Ecto neural progenitor cell (in vitro differentiated cells): Measurements from ENCODE around the gene CRKL.
A peak's percentile ranks its signal among the peaks of the same experiment; 100 is the strongest.

ENCODE experiments used
- DNase-seq: peaks from one replicate; pipeline ENCODE4 v3.0.0-alpha.2; 2018; ENCODE audit warnings: low spot score

CRKL gene

GRCh38 chr22:20952544-20953341, 35.5 kb downstream of the CRKL start:
- DNase-seq, result no peak

GRCh38 chr22:20953342-20953608, 36.1 kb downstream of the CRKL start:
- DNase-seq, result no peak

- DNase-seq, result no peak
Measured at GRCh38 chr22:20953668-20954500, 36.7 kb downstream of the CRKL start.

GRCh38 chr22:20955548-20955947, 38.3 kb downstream of the CRKL start:
- no peak for DNase-seq

GRCh38 chr22:20956258-20957101, 39.3 kb downstream of the CRKL start:
- DNase-seq, result peak; percentile 68

DNA sequence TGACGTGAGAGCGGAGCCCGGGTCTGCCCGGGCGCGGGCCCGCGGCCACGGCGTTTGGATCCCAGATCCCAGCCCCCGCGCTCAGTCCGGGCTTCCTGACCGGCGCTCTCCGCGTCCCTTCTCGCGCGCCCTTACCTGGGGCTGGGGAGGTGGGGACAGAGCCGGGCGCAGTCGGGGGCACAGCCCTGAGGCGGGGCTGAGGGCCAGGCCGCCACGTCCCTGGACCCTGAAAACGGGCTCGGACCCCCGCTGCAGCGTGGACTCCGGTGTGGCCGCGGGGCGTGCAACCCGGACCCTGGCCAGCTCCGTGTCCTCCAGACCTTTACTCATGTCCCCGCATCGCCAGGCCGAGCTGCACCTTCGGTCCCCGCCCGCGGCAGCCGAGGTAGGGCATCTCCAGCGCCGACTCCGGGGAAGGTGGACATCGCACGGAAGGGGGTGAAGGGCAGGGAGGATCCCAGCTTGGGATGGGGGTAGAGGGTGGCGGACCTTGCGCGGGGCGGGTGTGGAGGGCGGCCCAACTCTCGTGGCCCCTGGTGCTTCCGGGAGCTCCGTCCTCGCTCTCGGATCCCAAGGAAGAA, 40.0 kb downstream of the CRKL start:
- peak; percentile 59 for DNase-seq

- peak; percentile 55 for DNase-seq
Measured at GRCh38 chr22:20957683-20958431, 40.6 kb downstream of the CRKL start.

GRCh38 chr22:20959578-20960461, 42.6 kb downstream of the CRKL start:
- DNase-seq, result no peak

GRCh38 chr22:20960609-20961008, 43.4 kb downstream of the CRKL start:
- no peak for DNase-seq

- DNase-seq, result no peak
Measured at GRCh38 chr22:20962491-20962945, 45.3 kb downstream of the CRKL start.

GRCh38 chr22:20963201-20964052, 46.2 kb downstream of the CRKL start:
- DNase-seq, result no peak

- no peak for DNase-seq
Measured at GRCh38 chr22:20964090-20964798, 47.0 kb downstream of the CRKL start.

DNA sequence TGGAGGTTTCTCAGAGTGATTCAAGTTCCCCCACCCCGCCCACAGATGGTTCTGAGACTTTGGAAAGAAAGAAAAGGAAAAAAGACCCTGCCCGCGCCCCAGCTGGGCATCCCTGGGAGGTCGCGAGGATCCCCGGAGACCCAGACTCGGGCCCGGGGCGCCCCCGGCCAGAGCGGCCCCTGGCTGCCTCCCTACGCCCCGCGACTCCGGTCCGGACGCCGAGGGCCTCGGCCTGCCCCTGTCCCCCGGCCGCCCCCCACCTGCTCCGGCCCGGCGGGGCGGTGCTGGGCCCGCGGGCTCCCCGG, 47.5 kb downstream of the CRKL start:
- DNase-seq, result no peak

- no peak for DNase-seq
Measured at GRCh38 chr22:20965104-20965887, 48.1 kb downstream of the CRKL start.

DNA sequence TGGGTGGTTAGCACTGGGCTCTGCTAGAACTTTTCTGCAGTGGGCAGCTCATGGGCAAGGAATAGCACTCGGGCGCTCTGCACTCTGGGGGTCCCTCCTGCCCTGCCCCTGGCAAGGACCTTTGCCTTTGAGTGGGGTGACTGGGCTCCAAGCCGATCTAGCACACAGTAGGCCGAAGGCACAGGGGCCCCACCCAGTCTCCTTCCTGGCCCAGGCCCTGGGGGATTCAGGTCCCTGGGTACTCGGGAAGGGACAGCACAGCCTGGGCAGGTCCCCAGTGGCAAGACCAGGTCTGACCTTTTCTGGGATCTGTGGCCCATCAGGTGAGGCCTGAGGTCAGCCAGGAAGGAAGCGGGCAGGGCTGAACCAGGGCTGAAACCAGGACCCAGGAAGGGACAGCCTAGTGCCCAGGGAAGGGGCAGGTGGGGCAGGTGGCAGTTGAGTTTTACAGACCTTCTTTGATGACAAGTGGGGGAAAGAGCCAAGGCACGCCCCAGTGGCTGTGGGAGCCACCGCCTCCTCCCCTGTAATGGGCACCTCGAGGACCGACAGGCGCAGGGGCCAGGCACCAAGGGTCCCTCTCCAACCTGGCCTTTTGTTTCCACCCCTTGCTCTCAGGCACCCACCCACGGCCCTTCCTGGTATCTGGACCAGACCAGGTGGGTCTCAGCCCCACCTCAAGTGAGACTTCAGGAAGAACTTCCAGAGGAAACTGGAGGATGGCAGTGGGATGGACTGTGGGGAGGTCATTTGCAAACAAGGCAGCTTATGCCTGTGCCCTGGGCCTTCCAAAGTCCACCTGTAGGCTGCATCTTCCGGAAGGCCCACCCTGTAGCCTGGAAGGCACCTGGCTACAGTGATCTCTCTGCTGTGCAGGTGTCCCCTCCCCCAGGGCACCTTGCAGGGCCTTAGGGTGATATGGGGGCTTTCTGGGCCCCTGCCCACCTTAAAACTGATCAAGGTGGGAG, 49.0 kb downstream of the CRKL start:
- DNase-seq, result no peak

DNA sequence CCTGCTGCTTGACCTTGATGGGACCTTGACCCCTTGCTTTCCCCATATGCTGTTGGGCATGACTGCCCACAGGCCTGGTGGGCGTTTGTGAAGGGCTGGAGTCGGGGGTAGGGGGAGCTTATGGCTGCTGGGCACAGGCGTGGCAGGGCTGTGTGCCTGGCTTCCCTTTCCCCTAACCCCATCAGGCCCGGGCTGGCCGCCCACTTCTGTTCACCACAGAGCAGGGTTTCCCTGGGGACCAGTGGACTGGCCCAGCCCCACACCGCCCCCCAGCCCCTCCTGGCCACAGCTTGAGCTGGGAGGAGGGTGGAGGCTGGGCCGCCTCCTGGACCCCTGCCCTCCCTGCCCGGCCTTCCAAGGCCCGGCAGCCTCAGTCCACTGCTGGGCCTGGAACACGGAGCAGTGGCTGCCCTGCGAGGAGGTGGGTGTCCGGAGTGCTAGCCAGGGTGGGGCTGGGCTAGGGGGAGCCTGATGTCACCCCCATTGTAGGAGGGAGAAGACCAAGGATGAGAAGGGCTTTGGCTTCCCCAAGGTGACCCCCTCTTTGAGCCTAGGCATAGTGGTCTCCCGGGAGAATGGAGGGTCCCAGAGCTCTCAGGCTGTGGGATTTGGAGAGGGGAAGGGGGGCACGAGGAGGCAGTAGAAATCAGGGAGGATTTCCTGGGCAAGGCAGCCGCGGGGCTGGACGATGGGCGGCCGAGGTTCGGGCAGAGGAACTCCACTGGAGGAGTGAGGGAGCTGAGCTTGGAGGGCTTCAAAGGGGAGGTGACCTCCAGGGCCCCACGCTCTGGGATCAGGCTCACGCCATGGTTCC, 49.9 kb downstream of the CRKL start, which contains the start of gene AIFM3:
Gene AIFM3 (plus strand): TSS at position 373 of the 814 bp plus-strand sequence. CDS start 690 bp downstream, outside the sequence.
- no peak for DNase-seq
